GM19023 (cell line): ENCODE measurements around the gene CITED2.

ENCODE experiments used
- ATAC-seq: cut with Tn5 transposase; IDR thresholded peaks from one replicate; pipeline ENCODE4 v1.9.1; 2021; ENCODE audit warnings: mild to moderate bottlenecking, moderate library complexity; ENCODE audit not compliant: unreplicated experiment

Gene CITED2

DNA sequence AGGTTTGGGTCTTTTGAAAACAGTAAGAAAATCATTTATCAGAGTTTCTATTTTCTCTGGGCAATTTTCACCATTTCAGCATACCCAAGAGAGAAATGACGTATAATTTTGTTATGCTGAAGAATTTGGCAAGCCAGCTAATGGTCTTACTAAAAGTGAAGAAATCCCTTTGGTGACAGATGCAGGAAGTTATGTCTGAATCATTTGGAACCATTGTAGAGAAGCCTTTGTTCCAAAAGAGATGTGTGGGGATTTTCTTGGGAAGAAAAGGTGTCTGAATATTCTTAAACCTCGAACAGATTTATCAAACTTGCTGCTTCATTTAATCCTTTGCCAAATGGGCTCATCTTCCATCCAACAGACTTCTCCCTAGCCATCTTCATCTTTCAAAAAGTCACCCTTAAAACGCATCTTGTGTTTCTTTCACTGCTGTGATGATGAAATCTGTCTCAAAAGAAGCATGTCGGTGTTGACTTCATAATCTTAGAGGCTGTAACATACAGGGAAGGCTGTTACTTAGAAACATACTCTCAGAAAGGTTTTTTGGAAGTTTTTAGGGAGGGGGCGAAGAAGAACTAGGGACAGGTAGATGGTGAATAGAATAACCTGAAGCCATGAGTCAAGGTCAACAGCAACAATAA, 39.5 kb downstream of the CITED2 start:
- ATAC-seq: no peak

DNA sequence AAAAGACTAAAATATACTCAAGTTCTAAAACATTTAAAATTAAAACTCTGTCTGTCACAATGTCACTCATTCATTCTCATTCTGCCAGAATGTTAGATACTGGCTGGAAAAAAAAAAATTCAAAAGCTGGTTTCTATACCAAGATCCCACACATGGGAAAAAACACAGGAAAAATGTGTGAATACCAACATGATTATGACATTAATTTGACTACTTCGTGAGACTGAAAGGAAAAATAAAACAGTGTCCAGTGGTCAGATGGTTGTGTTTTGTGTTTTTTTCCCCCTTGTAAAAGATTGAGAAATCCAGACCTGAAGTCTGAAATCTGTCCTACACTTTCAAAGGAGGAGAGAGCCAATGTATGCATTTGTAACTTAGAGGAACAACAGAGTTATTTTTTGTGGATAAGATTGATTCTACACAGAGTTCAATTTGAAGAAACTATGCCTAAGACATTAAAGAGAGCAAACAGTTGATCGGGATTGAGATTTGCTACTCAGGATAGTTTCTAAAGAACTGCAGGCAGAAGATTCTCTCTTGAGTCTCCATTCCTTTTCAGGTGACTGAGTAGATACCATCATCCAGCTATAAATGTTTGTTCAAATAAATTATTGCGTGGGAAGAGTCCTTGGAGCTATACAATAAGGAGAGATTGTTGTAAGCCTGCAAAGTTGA, 43.5 kb downstream of the CITED2 start:
- ATAC-seq: no peak

- no peak for ATAC-seq
Observed at GRCh38 chr6:139330306-139330705, 44.1 kb downstream of the CITED2 start.

DNA sequence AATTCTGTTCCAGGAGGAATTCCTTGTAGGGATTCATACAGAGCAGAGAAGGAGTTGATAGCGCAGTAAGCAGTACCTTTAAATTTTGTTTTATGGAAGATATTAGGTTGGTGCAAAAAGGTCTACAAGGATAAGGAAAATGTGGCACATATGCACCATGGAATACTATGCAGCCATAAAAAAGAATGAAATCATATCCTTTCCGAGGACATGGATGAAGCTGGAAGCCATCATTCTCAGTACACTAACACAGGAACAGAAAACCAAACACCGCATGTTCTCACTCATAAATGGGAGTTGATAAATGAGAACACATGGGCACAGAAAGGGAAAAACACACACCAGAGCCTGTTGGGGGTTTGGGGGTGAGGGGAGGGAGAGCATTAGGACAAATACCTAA, 45.2 kb downstream of the CITED2 start:
- ATAC-seq: no peak

- peak; percentile 33 for ATAC-seq
Observed at GRCh38 chr6:139327038-139327437, 47.4 kb downstream of the CITED2 start.

DNA sequence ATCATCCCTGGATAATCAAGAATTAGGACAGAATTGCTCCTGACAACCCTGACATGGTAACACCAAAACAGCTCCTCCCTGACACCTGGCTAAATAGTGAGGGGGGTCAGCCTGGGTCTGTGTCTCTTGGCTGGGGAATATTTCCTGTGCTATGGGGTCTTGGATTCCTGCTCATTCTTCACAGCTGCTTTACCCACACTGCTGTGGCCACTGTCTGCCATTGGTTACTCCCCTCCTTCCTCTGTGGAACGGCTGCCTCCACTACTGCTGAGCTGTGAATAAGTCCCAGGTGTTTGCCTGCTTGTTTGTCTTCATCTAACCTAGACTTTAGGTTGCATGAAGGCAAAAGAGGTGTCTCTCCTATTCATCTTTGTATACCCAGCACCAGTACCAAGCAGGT, 48.8 kb downstream of the CITED2 start:
- ATAC-seq: no peak

DNA sequence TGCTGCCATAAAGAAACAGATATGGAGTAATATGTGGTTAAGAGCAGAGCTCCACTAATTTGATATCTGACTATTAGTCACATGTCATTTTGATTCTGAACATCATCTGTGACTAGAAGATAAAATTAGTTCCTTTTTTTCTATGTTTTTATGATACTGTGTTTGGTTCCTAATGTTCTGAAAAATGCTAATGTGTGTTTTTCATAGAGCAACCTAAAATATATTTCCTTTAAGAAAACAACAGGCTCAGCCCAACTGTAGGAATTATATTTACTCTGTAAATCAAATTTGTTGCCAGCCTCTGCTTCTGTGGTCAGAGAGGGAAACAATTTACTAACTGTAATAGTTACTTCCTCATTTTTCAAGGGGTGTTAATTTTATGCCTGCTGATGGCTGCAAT, 49.3 kb downstream of the CITED2 start:
- ATAC-seq: no peak

DNA sequence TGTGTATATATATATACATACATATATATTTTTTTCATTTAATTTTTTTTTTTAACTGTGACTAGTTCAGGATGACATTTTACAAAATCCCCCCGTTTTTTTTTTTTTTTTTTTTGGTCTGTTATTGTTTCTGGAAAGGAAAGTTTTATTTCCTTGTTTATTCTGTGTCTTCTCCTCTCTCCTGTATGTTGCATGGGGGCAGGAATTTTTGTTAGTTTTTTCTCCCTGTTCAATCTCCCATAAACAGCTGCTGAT, 50.2 kb downstream of the CITED2 start:
- no peak for ATAC-seq

GRCh38 chr6:139323511-139324300, 50.7 kb downstream of the CITED2 start:
- no peak for ATAC-seq
